NAMALWA (cell line): Measurements from ENCODE around the gene IDH3G.
A peak's percentile ranks its signal among the peaks of the same experiment; 100 is the strongest.

ENCODE experiments used
- DNase-seq: peaks from one replicate; pipeline ENCODE4 v3.0.0-alpha.2; 2015; ENCODE audit warnings: low spot score

Gene IDH3G

DNA sequence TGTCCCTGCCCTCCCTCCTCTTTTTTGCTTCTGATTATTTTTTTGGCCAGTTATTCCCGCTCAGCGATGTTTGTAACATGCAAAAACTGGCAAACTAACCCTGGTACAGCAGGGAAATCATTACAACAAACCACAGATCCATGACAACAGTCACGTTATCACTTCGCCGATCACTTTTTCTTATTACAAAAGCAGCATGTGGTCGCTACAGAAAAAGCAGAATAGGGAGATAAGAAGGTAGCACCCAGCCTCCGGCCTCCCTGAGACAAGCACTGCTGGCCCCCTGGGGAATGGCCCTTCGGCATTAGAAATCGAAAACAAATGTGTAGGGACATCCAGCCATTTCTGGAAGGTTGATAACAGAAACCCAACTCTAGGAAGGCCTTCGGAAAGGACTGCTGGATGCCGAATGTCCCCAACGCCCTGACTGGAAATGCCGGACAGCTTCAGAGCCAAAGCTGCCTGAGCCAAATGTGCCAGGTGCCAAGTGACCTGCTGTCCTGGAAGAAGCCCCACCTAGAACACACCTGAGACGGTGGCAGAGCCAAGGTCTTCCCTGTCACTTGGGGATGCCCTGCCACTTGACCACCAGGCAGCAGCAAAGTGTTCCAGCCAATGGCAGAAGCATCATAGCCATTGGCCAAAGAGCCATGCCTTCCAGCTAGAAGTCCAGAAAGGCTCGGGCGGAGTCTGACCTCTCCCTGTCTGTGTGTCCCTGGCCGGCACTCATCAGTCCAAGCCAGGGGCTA lies 2.9 kb downstream of the IDH3G start:
- DNase-seq, result no peak

DNA sequence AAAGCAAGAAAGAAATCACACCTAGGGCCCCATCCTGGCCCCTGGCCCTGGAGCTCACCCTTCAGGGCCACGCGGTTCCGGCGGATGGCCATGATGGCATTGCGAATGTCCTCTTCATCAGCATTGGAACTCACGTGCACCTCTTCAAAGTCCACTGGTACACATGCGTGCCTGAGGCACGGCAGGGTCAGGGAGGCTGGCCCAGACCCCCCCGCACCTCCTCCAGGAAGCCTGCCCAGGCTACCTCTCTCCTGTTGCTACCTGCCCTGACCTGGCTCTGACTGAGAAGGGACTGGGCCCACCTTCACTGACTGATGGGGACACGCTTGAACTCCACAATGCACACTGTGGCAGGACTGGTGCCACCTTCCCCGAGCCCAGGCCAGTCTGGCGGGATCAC lies 4.5 kb downstream of the IDH3G start:
- DNase-seq, result no peak

DNA sequence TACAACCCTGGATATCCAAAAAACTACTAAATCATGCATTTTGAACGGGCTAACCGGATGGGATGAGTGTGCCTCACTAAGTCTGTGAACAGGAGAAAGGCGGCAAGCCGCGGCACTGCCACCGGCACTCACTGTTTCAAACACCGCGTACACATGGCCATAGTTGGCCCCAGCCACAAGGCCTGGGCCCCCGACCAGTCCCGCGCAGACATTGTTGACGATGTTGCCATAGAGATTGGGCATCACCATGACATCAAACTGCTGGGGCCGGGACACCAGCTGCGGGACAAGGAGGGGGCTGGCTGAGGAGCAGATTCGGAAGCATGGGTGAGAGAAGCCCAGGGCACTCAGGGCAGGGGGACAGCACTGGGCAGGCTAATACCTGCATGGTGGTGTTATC lies 7.5 kb downstream of the IDH3G start:
- DNase-seq, result no peak

DNA sequence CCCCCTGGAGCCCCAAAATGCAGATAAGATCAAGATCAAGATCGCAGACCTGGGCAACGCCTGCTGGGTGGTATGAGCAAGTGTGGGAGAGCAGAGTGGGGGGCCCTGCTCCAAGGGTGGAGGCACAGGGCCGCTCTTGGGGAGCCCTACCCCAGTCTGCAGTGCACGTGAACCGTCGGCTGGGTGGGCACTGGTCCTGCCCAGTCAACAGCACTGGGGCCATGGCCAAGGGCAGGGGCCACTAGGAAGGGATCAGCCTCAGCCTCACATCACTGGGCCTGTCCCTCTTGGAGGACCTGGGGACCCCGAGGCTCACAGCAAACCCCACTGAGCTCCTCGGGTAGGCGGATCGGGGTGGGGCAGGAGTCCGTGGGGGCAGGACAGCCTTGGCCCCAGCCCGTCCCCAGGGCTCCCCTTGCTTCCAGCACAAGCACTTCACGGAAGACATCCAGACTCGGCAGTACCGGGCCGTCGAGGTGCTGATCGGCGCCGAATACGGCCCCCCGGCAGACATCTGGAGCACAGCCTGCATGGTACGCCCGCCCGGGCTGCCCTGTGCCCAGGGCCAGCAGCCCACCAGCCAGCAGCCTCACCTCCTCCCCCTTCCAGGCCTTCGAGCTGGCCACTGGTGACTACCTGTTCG lies 9.7 kb downstream of the IDH3G start:
- DNase-seq, result no peak

DNA sequence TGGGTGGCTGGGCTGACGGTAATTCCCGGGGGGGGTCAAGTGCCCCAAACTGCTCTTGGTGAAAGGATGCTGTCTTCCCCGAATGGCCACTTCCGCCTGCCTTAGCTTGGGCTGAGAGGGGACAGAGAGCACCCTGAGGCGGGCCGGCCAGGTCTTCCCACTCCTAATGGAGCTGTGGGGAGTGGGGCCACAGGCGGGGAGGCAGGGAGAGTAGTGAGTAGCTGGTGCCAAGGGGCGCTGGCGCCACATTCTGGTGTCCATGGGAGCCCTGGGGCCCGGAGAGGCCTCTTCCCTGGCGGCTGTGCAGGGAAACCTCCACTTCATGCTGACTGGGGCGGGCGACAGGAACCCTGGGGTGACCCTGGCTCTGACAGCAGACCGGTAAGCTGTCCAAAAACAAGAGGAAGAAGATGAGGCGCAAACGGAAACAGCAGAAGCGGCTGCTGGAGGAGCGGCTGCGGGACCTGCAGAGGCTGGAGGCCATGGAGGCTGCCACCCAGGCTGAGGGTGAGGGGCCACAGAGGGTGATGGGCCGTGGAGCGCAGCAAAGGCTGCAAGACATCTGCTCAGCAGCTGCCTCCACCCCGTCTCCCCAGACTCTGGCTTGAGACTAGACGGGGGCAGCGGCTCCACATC lies 10.7 kb downstream of the IDH3G start:
- DNase-seq, result no peak

DNA sequence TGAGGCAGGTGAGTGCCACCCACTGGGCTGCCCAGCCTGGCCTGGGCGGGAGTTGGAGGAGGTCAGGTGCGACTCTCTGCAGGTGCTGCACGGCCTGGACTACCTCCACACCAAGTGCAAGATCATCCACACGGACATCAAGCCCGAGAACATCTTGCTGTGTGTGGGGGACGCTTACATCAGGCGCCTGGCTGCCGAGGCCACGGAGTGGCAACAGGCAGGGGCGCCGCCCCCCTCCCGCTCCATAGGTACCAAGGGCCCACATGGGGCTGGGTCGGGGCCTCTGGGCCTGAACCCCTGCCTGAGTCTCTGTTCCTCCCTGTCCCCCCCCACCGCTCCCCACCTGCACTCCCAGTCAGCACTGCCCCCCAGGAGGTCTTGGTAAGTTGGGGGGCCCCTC lies 11.3 kb downstream of the IDH3G start:
- DNase-seq, result no peak

DNA sequence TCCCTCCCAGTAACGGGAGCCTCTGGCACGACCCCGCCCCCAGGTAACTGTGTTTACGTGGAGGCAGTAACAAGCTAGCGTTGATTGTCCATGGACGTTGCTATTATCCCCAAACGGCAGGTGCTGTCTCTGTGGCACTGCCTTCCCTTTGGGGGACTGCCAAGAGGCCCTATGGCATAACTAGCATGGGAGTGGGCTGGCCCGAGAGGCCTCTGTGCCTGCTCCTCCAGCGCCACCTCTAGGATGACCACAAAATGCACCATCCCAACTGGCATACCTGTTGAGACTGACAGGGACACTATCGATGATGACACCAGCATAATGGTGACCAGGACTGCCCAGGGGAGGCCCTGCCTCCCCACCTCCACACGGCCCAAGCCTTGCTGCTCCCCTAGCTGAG lies 11.9 kb downstream of the IDH3G start:
- no peak for DNase-seq

DNA sequence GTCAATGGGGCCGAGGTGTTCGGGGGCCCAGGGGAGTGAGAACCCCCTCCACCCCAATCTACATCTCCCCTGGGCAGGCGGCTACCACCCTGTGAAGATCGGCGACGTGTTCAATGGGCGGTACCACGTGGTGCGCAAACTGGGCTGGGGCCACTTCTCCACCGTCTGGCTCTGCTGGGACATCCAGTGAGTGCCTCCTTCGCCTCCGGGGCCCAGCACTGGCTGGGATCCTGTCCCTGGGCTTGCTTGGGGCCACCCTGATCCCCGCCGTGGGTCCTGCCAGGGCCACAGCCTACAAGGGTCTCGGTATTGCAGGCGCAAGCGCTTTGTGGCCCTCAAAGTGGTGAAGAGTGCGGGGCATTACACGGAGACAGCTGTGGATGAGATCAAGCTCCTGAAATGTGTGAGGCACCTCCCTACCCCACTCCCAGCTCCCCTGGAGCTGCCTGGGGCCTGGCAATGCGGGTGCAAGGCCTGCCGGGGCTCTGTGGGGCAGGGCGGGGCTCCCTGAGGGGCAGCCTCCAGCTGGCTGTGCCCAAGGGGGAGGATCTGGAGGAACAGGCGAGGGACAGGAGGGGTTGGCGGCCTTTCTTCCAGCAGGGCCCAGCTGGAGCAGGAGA lies 12.6 kb downstream of the IDH3G start:
- no peak for DNase-seq

DNA sequence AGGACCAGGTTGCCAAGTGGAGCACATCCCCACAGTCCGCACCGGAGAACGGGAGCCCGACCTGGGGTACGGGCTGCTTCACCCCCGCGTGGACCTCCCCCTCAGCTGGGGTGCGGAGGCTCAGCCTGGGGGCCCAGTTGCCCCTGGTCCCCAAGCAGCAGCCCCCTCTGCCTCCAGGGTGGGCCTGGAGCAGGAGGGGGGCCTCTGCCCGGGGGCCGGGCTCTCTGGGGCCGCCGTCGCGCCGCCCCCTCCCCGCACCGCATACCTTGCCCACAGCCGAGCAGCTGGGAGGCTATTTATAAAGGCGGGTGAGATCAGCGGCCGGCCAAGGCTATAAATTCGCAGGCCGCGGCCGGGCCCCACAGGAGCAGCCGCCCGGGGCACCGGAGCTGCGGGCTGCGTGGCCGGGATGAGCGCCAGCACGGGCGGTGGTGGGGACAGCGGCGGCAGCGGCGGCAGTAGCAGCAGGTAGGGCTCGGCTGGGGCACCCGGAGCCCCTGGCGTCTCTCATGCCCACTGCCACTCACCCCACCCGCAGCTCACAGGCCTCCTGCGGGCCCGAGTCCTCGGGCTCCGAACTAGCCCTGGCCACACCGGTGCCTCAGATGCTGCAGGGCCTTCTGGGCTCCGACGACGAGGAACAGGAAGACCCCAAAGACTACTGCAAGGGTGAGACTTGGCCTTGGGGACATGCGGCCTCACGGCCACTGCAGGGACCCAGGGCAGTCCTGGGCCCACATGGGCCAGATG lies 13.3 kb downstream of the IDH3G start, which contains the start of gene SRPK3:
TSS of gene SRPK3 (plus strand) at position 364 of the 750 bp plus-strand sequence. CDS start at position 410, 46 bp downstream.
- DNase-seq, result no peak

DNA sequence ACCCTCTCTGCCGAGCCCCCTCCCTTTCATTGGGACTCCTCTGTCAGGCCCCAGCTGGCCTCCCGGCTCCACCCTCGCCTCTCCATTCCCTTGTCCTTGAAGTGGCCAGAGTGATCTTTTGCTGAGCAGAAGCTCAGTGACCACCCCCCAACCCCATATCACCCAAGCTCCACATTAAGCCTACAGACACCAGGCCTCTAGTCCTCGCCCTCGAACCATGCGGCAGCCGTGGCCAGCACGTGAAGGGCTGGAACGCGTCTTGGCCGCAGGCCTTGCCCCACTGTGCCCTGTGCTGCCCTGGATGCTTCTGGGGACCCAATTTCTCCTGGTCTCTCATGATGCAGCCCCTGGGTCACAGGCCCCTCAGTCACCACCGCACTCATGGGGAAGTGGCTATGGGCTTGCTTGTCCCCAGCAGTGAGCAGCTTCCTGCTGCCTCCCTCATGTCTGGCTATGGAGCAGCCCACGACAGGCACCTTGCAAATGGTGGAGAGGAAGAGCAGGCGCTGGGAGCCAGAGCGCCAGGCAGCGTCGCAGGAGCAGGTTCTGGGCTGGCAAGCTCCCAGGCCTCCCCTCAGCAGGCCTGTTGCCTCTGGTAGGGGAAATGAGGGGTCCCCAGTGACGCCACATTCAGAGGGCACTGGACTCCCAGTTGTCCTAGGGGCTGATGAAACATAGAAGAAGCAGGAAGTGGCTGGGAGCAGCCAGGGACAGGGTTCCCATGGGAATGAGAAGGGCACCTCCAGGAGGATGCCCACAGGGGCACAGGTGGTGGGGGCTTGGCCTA lies 14.1 kb downstream of the IDH3G start:
- no peak for DNase-seq

DNA sequence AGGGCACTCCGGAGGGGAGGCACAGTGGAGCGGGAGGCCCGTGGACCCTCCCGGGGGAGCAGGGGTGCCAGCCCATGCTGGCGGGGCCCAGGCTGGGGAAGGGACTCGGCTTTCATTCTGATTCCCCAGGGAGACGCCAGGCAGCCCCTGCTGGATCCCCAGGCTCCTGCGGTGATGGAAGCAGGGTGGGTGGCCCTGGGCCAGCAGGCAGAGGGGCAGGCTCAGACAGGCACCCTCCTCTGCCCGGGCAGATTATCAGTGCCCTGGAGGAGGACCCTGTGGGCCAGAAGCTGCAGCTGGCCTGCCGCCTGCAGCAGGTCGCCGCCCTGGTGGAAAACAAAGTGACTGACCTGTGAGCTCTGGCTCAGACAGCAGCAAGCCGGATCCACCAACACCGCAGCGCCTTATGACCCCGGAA lies 15.5 kb downstream of the IDH3G start:
- DNase-seq, result peak; percentile 17

DNA sequence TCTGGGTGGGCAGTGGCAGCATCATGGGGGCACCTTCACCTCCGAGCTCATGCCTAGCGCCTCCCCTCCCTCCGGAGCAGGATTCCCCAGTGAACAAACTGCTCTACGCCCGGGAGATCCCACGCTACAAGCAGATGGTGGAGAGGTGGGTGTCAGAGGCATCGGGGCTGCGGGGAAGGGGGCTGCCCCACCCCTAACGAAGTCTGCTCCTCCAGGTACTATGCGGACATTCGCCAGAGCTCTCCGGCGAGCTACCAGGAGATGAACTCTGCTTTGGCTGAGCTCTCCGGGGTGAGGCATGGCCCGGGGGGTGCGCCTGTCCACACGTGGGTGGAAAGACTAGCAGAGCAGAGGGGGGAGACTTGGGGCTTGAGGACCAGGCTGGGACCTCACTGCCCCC lies 16.0 kb downstream of the IDH3G start:
- DNase-seq, result no peak

DNA sequence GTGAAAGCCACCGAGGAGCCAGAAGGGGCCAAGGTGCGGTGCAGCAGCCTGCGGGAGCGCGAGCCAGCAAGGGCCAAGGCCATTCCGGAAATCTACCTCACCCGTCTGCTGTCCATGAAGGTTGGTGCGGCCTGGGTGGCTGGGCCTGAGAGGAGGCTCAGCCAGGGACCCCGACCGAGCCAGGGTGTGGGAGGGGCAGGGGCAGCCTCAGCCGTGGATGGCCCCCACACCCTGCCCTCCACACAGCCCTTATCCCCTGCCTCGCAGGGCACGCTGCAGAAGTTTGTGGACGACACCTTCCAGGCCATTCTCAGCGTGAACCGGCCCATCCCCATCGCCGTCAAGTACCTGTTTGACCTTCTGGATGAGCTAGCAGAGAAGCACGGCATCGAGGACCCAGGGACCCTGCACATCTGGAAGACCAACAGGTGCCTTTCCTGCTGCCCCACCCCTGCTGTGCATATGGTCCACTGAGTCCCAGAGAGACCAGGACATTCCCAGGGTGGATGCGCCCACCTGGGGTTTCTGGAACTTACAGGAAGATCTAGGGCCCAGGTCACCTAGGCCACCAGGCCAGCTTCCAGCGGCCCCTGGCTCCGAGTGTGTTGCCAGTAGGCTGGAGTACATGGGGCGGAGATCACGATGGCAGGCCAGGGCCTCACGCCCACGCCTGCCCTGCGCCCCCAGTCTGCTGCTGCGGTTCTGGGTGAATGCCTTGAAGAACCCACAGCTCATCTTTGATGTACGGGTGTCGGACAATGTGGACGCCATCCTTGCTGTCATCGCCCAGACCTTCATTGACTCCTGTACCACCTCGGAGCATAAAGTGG lies 16.7 kb downstream of the IDH3G start:
- no peak for DNase-seq

DNA sequence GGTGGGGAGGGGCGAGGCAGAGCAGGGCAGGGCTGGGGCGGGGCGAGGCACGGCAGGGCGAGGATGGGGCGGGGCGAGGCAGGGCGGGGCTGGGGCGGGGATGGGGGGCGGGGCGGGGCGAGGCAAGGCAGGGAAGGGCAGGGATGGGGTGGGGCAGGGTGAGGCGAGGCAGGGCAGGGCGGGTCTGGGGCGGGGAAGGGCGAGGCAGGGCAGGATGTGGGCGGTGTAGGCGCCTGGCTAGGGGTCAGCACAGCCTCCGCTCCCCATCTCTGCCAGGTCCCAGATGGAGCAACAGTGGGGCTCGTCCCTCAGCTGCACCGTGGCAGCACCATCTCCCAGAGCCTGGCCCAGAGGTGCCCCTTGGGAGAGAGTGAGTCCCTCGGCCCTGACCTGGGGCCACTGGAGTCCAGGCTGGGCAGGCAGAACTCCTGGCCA lies 17.5 kb downstream of the IDH3G start:
- peak; percentile 20 for DNase-seq

DNA sequence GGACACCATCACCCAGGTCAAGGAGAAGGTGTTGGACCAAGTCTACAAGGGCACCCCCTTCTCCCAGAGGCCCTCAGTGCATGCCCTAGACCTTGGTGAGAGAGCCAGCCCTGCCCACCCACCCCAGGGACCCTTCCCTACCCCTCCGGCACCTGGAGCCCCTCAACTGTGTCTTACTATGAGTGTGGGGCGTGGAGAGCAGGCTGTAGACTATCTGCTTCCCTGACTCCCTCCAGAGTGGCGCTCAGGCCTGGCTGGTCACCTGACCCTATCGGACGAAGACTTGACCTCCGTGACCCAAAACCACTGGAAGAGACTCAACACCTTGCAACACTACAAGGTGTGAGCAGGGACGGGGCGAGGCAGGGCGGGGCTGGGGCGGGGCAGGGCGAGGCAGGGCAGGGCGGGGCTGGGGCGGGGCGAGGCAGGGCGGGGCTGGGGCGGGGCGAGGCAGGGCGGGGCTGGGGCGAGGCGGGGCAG lies 18.0 kb downstream of the IDH3G start:
- DNase-seq, result peak; percentile 21

DNA sequence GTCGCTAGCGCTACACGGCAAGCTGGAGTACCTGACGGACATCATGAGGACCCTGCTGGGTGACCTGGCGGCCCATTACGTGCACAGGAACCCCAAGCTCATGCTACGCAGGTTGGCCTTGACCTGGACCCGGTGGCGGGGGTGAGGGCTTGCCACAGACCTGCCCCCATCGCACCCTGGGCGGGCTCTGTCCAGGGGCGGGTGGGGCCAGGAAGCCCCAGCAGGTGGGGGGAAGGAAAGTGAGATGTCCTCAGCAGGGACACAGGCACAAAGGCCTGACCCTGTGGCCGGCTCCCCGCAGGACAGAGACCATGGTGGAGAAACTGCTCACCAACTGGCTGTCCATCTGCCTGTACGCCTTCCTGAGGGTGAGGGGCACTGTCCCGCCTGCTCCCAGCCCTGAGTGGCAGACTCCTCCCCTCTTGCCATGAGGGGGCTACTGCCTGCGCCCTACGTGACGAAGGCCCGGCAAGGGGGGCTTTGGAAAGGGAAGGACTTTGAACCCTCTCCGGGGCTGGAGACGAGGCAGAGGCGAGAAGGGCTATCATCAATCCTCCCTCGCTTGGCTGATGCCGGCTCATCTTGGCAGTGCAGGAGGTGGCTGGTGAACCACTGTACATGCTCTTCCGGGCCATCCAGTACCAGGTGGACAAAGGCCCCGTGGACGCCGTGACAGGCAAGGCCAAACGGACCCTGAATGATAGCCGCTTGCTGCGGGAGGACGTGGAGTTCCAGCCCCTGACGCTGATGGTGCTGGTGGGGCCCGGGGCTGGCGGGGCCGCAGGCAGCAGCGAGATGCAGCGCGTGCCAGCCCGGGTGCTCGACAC lies 18.7 kb downstream of the IDH3G start:
- DNase-seq, result no peak

DNA sequence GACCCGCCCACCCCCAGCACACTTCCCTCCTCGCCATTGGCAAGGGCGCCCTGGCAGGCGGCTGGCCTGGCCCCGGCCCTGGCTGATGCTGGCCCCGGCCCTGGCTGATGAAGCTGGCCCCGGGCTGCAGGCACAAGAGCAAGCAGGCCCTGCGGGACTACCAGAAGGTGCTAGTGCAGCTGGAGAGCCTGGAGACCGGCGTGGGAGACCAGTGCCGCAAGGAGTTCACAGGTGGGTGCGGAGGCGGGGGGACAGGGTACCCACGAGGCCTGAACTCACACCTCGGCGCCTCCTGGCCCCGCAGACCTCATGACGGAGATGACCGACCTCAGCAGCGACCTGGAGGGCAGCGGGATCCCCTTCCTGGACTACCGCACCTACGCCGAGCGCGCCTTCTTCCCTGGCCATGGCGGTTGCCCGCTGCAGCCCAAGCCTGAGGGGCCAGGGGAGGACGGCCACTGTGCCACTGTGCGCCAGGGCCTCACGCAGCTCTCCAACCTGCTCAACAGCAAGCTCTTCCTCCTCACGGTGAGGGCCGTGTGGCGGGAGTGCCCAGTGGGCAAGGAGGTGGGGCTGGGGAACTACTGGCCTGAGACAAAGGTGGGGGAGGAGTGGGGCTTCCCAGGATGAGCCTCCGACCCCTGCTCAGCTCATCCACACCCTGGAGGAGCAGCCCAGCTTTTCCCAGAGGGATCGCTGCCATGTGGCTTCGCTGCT lies 19.4 kb downstream of the IDH3G start:
- no peak for DNase-seq

DNA sequence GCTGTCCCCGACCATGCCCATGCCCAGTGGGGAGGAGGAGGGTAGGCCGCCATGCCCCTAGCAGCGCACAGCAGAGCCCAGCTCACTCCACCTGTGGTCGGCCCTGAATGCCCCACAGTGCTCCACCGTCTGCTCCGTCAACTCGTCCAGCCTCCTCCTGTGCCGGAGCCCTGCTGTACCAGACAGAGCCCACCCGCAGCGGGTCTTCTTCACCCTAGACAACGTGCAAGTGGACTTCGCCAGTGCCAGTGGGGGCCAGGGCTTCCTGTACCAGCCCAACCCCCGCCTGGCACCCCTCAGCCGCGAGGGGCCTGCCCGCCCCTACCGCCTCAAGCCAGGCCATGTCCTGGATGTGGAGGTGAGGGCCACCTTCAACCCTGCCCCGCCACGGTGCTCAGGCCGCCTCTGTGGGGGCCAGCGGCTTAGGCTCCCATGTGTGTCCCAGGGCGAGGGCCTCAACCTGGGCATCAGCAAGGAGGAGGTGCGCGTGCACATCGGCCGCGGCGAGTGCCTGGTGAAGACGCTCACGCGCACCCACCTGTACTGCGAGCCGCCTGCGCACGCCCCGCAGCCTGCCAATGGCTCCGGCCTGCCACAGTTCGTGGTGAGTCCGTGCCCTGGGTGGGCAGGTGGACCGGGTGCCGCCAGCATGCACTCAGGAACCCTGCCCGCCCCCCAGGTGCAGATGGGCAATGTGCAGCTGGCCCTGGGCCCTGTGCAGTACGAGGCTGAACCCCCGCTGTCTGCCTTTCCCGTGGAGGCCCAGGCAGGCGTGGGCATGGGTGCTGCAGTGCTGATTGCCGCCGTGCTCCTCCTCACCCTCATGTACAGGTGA lies 20.2 kb downstream of the IDH3G start:
- no peak for DNase-seq
